HG02973 (cell line): ENCODE results near the gene CLDN24.
"Not testable (repeated sequence)": the region's sequence is repeated elsewhere in the genome, so short reads cannot be mapped to it uniquely, and the experiment has no call there.

Experiments used
- ATAC-seq: cut with Tn5 transposase; IDR thresholded peaks from one replicate; pipeline ENCODE4 v1.9.1; 2021; ENCODE audit warnings: moderate library complexity; ENCODE audit not compliant: unreplicated experiment

The CLDN24 gene

GRCh38 chr4:183347566-183347965 is 25.3 kb upstream of the CLDN24 start:
- no peak for ATAC-seq

GRCh38 chr4:183347146-183347545 is 24.9 kb upstream of the CLDN24 start:
- ATAC-seq = no peak

- no peak for ATAC-seq
Measured at GRCh38 chr4:183345261-183345660, 23.0 kb upstream of the CLDN24 start.

GRCh38 chr4:183344523-183345255 is 22.5 kb upstream of the CLDN24 start:
- ATAC-seq = no peak

- ATAC-seq = no peak
Measured at GRCh38 chr4:183343730-183344129, 21.5 kb upstream of the CLDN24 start.

GRCh38 chr4:183342541-183343533 is 20.6 kb upstream of the CLDN24 start:
- ATAC-seq = no peak

GRCh38 chr4:183337833-183338232 is 15.6 kb upstream of the CLDN24 start:
- no peak for ATAC-seq

- no peak for ATAC-seq
Measured at GRCh38 chr4:183337349-183337748, 15.1 kb upstream of the CLDN24 start.

- ATAC-seq = no peak
Measured at GRCh38 chr4:183335369-183335940, 13.2 kb upstream of the CLDN24 start.

- no peak for ATAC-seq
Measured at GRCh38 chr4:183333983-183334382, 11.8 kb upstream of the CLDN24 start.

GRCh38 chr4:183333202-183333601 is 11.0 kb upstream of the CLDN24 start:
- no peak for ATAC-seq

GRCh38 chr4:183332447-183332846 is 10.2 kb upstream of the CLDN24 start:
- ATAC-seq = no peak

GRCh38 chr4:183330841-183331240 is 8.6 kb upstream of the CLDN24 start:
- no peak for ATAC-seq

- no peak for ATAC-seq
Measured at GRCh38 chr4:183329954-183330742, 7.9 kb upstream of the CLDN24 start.

GRCh38 chr4:183329244-183329643 is 7.0 kb upstream of the CLDN24 start:
- no peak for ATAC-seq

- ATAC-seq = no peak
Measured at GRCh38 chr4:183328832-183329231, 6.6 kb upstream of the CLDN24 start.

- ATAC-seq = no peak
Measured at GRCh38 chr4:183327827-183328226, 5.6 kb upstream of the CLDN24 start.

GRCh38 chr4:183326853-183327252 is 4.6 kb upstream of the CLDN24 start:
- no peak for ATAC-seq

- not testable (repeated sequence) for ATAC-seq
Measured at GRCh38 chr4:183326387-183326786, 4.2 kb upstream of the CLDN24 start.

GRCh38 chr4:183324619-183325018 is 2.4 kb upstream of the CLDN24 start:
- ATAC-seq = no peak

GRCh38 chr4:183324056-183324455 is 1.8 kb upstream of the CLDN24 start:
- not testable (repeated sequence) for ATAC-seq
